GM18858 (cell line): ENCODE measurements around the gene SNW1.
"Not testable (repeated sequence)": the region's sequence is repeated elsewhere in the genome, so short reads cannot be mapped to it uniquely, and the experiment has no call there.

ENCODE experiments used
- ATAC-seq: cut with Tn5 transposase; IDR thresholded peaks from one replicate; pipeline ENCODE4 v1.9.1; 2021; ENCODE audit not compliant: unreplicated experiment

The SNW1 gene

GRCh38 chr14:77760381-77761204, at the start of gene SNW1:
TSS of gene SNW1 (minus strand) at chr14:77761156. CDS start at chr14:77761127, 29 bp downstream.
- ATAC-seq: peak; percentile 94

GRCh38 chr14:77809011-77809410, 48.1 kb upstream of the SNW1 start:
- ATAC-seq: no peak

- ATAC-seq: no peak
Observed at GRCh38 chr14:77808250-77808649, 47.3 kb upstream of the SNW1 start.

- ATAC-seq: no peak
Observed at GRCh38 chr14:77805706-77806105, 44.8 kb upstream of the SNW1 start.

DNA sequence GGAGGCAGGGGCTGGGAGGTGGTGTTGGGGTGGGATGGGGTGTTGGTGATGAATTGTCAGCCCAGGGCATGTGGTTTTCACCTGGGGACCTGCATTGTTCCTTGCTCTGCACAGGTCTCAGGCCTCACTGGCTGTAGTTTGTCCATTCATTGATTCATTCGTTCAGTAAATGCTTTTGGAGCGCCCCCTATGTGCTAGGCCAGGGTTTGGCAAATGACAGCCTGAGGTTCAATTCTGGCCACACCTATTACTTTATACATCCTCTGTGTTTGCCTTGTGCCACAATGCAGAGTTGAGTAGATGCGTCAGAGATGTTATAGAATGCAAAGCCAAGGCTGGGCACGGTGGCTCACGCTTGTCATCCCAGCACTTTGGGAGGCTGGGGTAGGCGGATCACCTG, 43.6 kb upstream of the SNW1 start:
- no peak for ATAC-seq

DNA sequence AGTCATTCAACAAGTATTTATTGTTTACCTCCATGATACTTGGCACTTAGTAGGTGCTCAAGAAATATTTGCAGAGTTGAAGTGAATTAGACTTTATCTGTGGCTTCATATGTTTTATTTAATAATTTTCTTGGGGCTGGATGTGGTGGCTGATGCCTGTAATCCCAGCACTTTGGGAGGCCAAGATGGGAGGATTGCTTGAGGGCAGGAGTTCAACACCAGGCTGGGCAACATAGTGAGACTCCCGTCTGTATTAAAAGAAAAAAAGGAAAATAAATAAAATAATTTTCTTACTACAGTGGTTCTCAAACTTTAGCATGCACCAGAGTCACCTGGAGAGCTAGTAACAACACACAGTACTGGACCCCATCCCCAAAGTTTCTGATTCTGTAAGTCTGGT, 39.9 kb upstream of the SNW1 start:
- no peak for ATAC-seq

- ATAC-seq: peak; percentile 93
Observed at GRCh38 chr14:77799863-77800730, 39.1 kb upstream of the SNW1 start, which contains the start of gene ADCK1. TSS of gene ADCK1 (plus strand) at chr14:77800109. CDS start at chr14:77818979, 18,870 bp downstream.

DNA sequence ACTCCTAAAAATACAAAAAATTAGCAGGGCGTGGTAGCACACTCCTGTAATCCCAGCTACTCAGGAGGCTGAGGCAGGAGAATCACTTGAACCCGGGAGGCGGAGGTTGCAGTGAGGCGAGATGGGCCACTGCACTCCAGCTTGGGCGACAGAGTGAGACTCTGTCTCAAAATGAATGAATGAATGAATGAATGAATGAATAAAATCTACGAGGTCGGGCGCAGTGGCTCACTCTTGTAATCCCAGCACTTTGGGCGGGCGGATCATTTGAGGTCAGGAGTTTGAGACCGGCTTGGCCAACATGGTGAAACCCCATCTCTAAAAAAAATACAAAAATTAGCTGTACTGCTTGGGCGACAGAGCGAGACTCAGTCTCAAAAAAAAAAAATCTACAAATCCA, 38.5 kb upstream of the SNW1 start:
- ATAC-seq: peak; percentile 1

DNA sequence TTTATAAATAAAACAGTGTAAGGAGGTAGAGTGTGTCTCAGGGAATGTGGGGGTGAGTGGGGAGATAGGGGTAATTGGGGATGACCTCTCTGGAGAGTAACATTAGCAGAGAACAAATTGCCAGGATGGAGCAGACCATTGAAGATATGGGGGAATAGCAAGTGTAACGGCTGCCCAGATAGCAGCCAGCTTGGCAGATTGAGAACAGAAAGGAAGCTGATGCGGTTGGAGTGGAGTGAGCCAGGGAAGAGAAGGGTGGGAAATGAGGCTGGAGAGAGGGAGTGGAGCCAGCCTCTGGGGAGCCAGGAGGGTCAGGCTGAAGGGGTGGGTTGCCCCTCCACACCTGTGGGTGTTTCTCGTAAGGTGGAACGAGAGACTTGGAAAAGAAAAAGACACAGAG, 33.4 kb upstream of the SNW1 start:
- ATAC-seq: no peak

GRCh38 chr14:77793255-77793654, 32.3 kb upstream of the SNW1 start:
- not testable (repeated sequence) for ATAC-seq

GRCh38 chr14:77791225-77791600, 30.3 kb upstream of the SNW1 start:
- no peak for ATAC-seq

GRCh38 chr14:77790566-77791224, 29.7 kb upstream of the SNW1 start:
- ATAC-seq: no peak

DNA sequence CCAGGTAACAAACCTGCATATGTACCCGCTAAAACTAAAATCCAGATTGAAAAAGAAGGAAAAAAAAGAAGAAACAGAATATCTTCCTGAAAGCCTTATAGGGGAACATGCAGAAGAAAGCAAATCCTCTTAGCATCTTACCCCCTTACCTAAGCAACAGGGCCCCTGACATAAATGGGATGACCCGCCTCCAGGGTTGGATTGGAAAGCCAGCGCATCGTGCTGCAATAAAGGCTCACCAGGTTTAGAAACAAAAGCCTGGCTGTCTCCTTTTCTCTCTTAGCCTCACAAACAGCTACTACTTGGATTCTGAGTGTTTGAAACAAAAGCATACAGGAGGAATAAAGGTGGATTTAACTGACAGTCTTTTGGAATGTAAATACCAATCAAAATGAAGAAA, 25.2 kb upstream of the SNW1 start:
- no peak for ATAC-seq

- ATAC-seq: peak; percentile 71
Observed at GRCh38 chr14:77782202-77782601, 21.2 kb upstream of the SNW1 start.

GRCh38 chr14:77773966-77774365, 13.0 kb upstream of the SNW1 start:
- ATAC-seq: not testable (repeated sequence)

GRCh38 chr14:77768442-77769069, 7.6 kb upstream of the SNW1 start:
- not testable (repeated sequence) for ATAC-seq

DNA sequence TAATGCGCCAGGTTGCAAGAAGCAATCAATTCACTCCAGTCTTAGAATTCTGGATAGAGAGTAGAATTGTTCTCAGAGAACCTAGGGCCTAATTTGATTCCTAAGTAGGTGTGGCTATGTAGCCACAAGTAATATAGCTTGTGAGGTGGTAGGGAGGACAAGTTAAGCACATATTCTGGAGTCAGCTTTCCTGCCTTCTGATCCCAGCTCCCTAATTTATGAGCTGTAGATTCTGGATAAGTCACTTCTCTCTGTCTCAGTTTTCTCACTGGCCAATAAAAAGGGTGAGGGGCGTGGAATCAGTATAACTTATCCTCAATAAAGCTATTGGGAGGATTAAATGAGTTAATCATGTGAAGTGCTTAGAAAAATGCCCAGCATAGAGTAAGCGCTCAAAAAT, 3.0 kb upstream of the SNW1 start:
- ATAC-seq: no peak

DNA sequence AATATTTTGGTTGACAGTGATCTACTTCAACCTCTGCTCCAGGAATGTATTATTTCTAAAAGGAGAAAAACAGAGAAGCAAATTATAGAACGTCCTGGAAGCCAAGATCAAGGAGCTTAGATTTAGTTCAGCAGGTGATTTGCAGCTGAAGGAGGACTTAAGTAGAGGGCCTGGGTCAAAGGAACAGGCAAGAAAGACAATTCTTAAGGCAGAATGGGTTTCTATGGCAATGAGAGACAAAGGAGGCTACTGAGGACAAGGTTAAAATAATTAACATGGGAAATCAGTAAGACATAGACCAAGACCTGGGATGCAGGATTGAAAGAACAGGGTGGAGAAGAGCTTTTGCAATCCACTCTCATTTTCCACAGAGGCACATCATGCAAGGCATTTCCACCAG, 2.4 kb upstream of the SNW1 start:
- ATAC-seq: no peak

- ATAC-seq: peak; percentile 18
Observed at GRCh38 chr14:77761205-77761931, 412 bp upstream of the SNW1 start.

- no peak for ATAC-seq
Observed at GRCh38 chr14:77752799-77753516, 8.0 kb downstream of the SNW1 start.
